RCC 7860 (cell line): ENCODE measurements around the gene MAN2A2.
A peak's percentile ranks its signal among the peaks of the same experiment; 100 is the strongest.
"Not testable (repeated sequence)": the region's sequence is repeated elsewhere in the genome, so short reads cannot be mapped to it uniquely, and the experiment has no call there.

Experiments
- DNase-seq: peaks from one replicate; pipeline ENCODE4 v3.0.0-alpha.2; 2015; ENCODE audit warnings: low spot score
- FAIRE-seq: peaks from 2 replicates; lab custom pipeline; 2012; peaks lifted over from hg19 to GRCh38; lab: Jason Lieb, UNC

The MAN2A2 gene

GRCh38 chr15:90915808-90916440, 12.8 kb downstream of the MAN2A2 start:
- DNase-seq (no peak), FAIRE-seq (no peak)

- no peak for DNase-seq
- no peak for FAIRE-seq
Observed at GRCh38 chr15:90916461-90916860, 13.4 kb downstream of the MAN2A2 start.

GRCh38 chr15:90917569-90917968, 14.5 kb downstream of the MAN2A2 start:
- DNase-seq (no peak), FAIRE-seq (no peak)

- FAIRE-seq (no peak), DNase-seq (no peak)
Observed at GRCh38 chr15:90918034-90918788, 15.1 kb downstream of the MAN2A2 start.

- no peak for DNase-seq
- no peak for FAIRE-seq
Observed at GRCh38 chr15:90918835-90919234, 15.7 kb downstream of the MAN2A2 start.

- no peak for FAIRE-seq
- no peak for DNase-seq
Observed at GRCh38 chr15:90921887-90922286, 18.8 kb downstream of the MAN2A2 start.

- not testable (repeated sequence) for FAIRE-seq, DNase-seq
Observed at GRCh38 chr15:90922712-90923322, 19.7 kb downstream of the MAN2A2 start.

- no peak for DNase-seq
- no peak for FAIRE-seq
Observed at GRCh38 chr15:90924375-90924774, 21.3 kb downstream of the MAN2A2 start.

GRCh38 chr15:90926766-90927165, 23.7 kb downstream of the MAN2A2 start:
- FAIRE-seq, DNase-seq: not testable (repeated sequence)

- not testable (repeated sequence) for FAIRE-seq, DNase-seq
Observed at GRCh38 chr15:90928106-90928505, 25.0 kb downstream of the MAN2A2 start.

GRCh38 chr15:90929246-90930019, 26.3 kb downstream of the MAN2A2 start:
- no peak for DNase-seq

GRCh38 chr15:90930861-90931574, 27.9 kb downstream of the MAN2A2 start:
- no peak for DNase-seq
- FAIRE-seq = no peak

More at GRCh38 chr15:90929246-90930019, 26.3 kb downstream of the MAN2A2 start:
- FAIRE-seq = no peak

GRCh38 chr15:90931575-90931827, 28.4 kb downstream of the MAN2A2 start:
- FAIRE-seq (no peak), DNase-seq (no peak)

- DNase-seq (peak; percentile 68), FAIRE-seq (no peak)
Observed at GRCh38 chr15:90931828-90932659, 28.9 kb downstream of the MAN2A2 start, which contains the start of gene HDDC3. Gene HDDC3, minus strand, starts transcription at chr15:90932549. Its CDS starts 9 bp downstream, at chr15:90932540.

- no peak for FAIRE-seq
- DNase-seq = no peak
Observed at GRCh38 chr15:90932660-90932991, 29.5 kb downstream of the MAN2A2 start.

GRCh38 chr15:90933301-90933700, 30.2 kb downstream of the MAN2A2 start:
- DNase-seq = no peak
- no peak for FAIRE-seq

- FAIRE-seq = no peak
- peak; percentile 58 for DNase-seq
Observed at GRCh38 chr15:90934256-90934948, 31.3 kb downstream of the MAN2A2 start.

- FAIRE-seq = no peak
Observed at GRCh38 chr15:90934949-90935751, 32.0 kb downstream of the MAN2A2 start, which contains the start of gene UNC45A. Gene UNC45A, plus strand, starts transcription at chr15:90935285. Its CDS starts 40 bp downstream, at chr15:90935325.

More at GRCh38 chr15:90934949-90935751, 32.0 kb downstream of the MAN2A2 start, which contains the start of gene UNC45A:
- DNase-seq = peak; percentile 58
